Loucy (cell line): ENCODE data around the gene CHERP.

ENCODE experiments used
- H2AFZ ChIP-seq: fragments of 200-600 bp; sonication (generic); 2 replicates; pipeline ENCODE4 v1.6.0; 2016; ENCODE audit warnings: antibody characterized with exemption, mild to moderate bottlenecking, low read length, moderate library complexity
- H3F3A ChIP-seq: fragments of 200-600 bp; 2 replicates; pipeline ENCODE4 v1.6.0; 2016; ENCODE audit warnings: antibody characterized with exemption, low read depth, mild to moderate bottlenecking
- H3K27me3 ChIP-seq: fragments of 200-600 bp; sonication (generic); 2 replicates; pipeline ENCODE4 v1.6.1; 2014; ENCODE audit warnings: low read length, mild to moderate bottlenecking; ENCODE audit not compliant: insufficient read depth, poor library complexity, severe bottlenecking
- H3K36me3 ChIP-seq: fragments of 200-600 bp; sonication (generic); 2 replicates; pipeline ENCODE4 v1.6.1; 2016; ENCODE audit warnings: low read length; ENCODE audit not compliant: insufficient read depth
- H3K4me1 ChIP-seq: fragments of 200-600 bp; sonication (generic); 2 replicates; pipeline ENCODE4 v1.5.1; 2014; ENCODE audit warnings: low read length, mild to moderate bottlenecking; ENCODE audit not compliant: insufficient read depth, poor library complexity, severe bottlenecking
- H3K4me2 ChIP-seq: fragments of 200-600 bp; sonication (generic); 2 replicates; pipeline ENCODE4 v1.6.0; 2014; ENCODE audit warnings: antibody characterized with exemption, low read length, low read depth, mild to moderate bottlenecking; ENCODE audit not compliant: poor library complexity, severe bottlenecking
- H3K4me3 ChIP-seq: fragments of 200-600 bp; sonication (generic); 2 replicates; pipeline ENCODE4 v1.5.1; 2014; ENCODE audit warnings: low read length, mild to moderate bottlenecking, mixed read lengths; ENCODE audit not compliant: poor library complexity, severe bottlenecking
- H3K79me2 ChIP-seq: fragments of 200-600 bp; sonication (generic); 2 replicates; pipeline ENCODE4 v1.6.1; 2014; ENCODE audit warnings: low read length; ENCODE audit not compliant: insufficient read depth
- H3K9ac ChIP-seq: fragments of 200-600 bp; sonication (generic); 2 replicates; pipeline ENCODE4 v1.6.0; 2014; ENCODE audit warnings: mild to moderate bottlenecking, low read depth, low read length, moderate library complexity; ENCODE audit not compliant: poor library complexity, severe bottlenecking
- H3K9me2 ChIP-seq: fragments of 200-600 bp; sonication (generic); replicated peaks from 2 replicates; pipeline ENCODE4 v1.6.1; 2016; ENCODE audit warnings: low read depth, low read length, mixed read lengths
- H3K9me3 ChIP-seq: fragments of 200-600 bp; sonication (generic); 2 replicates; pipeline ENCODE4 v1.6.1; 2014; ENCODE audit warnings: mild to moderate bottlenecking, antibody characterized with exemption, low read length, low read depth; ENCODE audit not compliant: insufficient read depth
- H4K20me1 ChIP-seq: fragments of 200-600 bp; sonication (generic); 2 replicates; pipeline ENCODE4 v1.6.0; 2014; ENCODE audit warnings: antibody characterized with exemption, low read length, mild to moderate bottlenecking; ENCODE audit not compliant: insufficient read depth, poor library complexity, severe bottlenecking
- CTCF ChIP-seq: fragments of 200-600 bp; sonication (generic); conservative IDR thresholded peaks from 2 replicates; pipeline ENCODE4 v1.5.1; 2014; ENCODE audit warnings: mild to moderate bottlenecking, antibody characterized with exemption, low read length
- EZH2phosphoT487 ChIP-seq: fragments of 200-600 bp; IDR thresholded peaks from 2 replicates; pipeline ENCODE4 v1.6.1; 2018; ENCODE audit warnings: antibody characterized with exemption, mild to moderate bottlenecking, moderate library complexity, borderline replicate concordance

Gene CHERP

GRCh38 chr19:16581145-16581970 lies 39.1 kb upstream of the CHERP start:
- no peaks in the 10 kb centered on the region for H3K9me2 ChIP-seq
- no peak overlapping the region for H3K4me2 ChIP-seq
- no peaks in the 10 kb centered on the region for H3K27me3 ChIP-seq
- peaks cover 40% of the 10 kb centered on the region for H3K4me1 ChIP-seq
- no peaks in the 10 kb centered on the region for H3F3A ChIP-seq
- no peaks in the 10 kb centered on the region for H3K9me3 ChIP-seq
- no peak overlapping the region for H2AFZ ChIP-seq
- H3K9ac ChIP-seq: no peak overlapping the region
- peaks cover 23% of the 10 kb centered on the region; the same call in 1 of the 2 replicates for H3K36me3 ChIP-seq
- H3K79me2 ChIP-seq: peaks cover 98% of the 10 kb centered on the region
- TF ChIP-seq EZH2phosphoT487: no peak
- TF ChIP-seq CTCF: no peak
- H4K20me1 ChIP-seq: peaks cover 38% of the 10 kb centered on the region
- no peak overlapping the region for H3K4me3 ChIP-seq

- Histone ChIP-seq H3K9me3 (no peaks in the 10 kb centered on the region), H3K9ac (no peak overlapping the region), H3K27me3 (no peaks in the 10 kb centered on the region), H3K79me2 (peaks cover 98% of the 10 kb centered on the region), H3K9me2 (no peaks in the 10 kb centered on the region), H2AFZ (no peak overlapping the region), H4K20me1 (peaks cover 36% of the 10 kb centered on the region), H3K36me3 (peaks cover 41% of the 10 kb centered on the region; the same call in 1 of the 2 replicates), H3F3A (no peaks in the 10 kb centered on the region), H3K4me2 (no peak overlapping the region), H3K4me1 (peaks cover 28% of the 10 kb centered on the region), H3K4me3 (no peak overlapping the region)
- no peak for TF ChIP-seq EZH2phosphoT487
- no peak for TF ChIP-seq CTCF
Measured at GRCh38 chr19:16579381-16579780, 37.1 kb upstream of the CHERP start.

- no peak for TF ChIP-seq EZH2phosphoT487
- TF ChIP-seq CTCF: no peak
- no peaks in the 10 kb centered on the region for H3K9me3 ChIP-seq
- no peak overlapping the region for H3K9ac ChIP-seq
- H3K4me2 ChIP-seq: no peak overlapping the region
- H3K36me3 ChIP-seq: peaks cover 43% of the 10 kb centered on the region; the same call in 1 of the 2 replicates
- no peaks in the 10 kb centered on the region for H3K9me2 ChIP-seq
- peaks cover 26% of the 10 kb centered on the region for H3K4me1 ChIP-seq
- peaks cover 99% of the 10 kb centered on the region for H3K79me2 ChIP-seq
- peaks cover 49% of the 10 kb centered on the region for H4K20me1 ChIP-seq
- no peaks in the 10 kb centered on the region for H3K27me3 ChIP-seq
- no peaks in the 10 kb centered on the region for H3F3A ChIP-seq
- H2AFZ ChIP-seq: no peak overlapping the region
- no peak overlapping the region for H3K4me3 ChIP-seq
Measured at GRCh38 chr19:16577531-16577985, 35.3 kb upstream of the CHERP start.
